HFF-Myc (cell line): ENCODE results near the gene TENM4.

Experiments
- DNase-seq: peaks from one replicate; pipeline ENCODE4 v3.0.0-alpha.2; 2011; ENCODE audit warnings: low read depth; ENCODE audit errors: extremely low read depth
- H3K4me3 ChIP-seq: replicated peaks from 2 replicates; pipeline ENCODE4 v1.5.1; 2011; ENCODE audit warnings: low read depth, mild to moderate bottlenecking, control low read depth, low read length
- CTCF ChIP-seq: IDR thresholded peaks from 2 replicates; pipeline ENCODE4 v1.5.1; 2012; ENCODE audit warnings: mild to moderate bottlenecking, low read depth, low read length, control low read depth; ENCODE audit errors: missing control alignments

The TENM4 gene

GRCh38 chr11:79030448-79030847 lies 410.4 kb downstream of the TENM4 start:
- TF ChIP-seq CTCF: no peak
- no peak for DNase-seq
- H3K4me3 ChIP-seq: no peak overlapping the region

- no peak for TF ChIP-seq CTCF
- DNase-seq: no peak
- no peak overlapping the region for H3K4me3 ChIP-seq
Observed at GRCh38 chr11:79028225-79028624, 412.6 kb downstream of the TENM4 start.

GRCh38 chr11:79026803-79027445 lies 413.9 kb downstream of the TENM4 start:
- TF ChIP-seq CTCF: no peak
- DNase-seq: no peak
- H3K4me3 ChIP-seq: no peak overlapping the region

- H3K4me3 ChIP-seq: no peak overlapping the region
- no peak for TF ChIP-seq CTCF
- no peak for DNase-seq
Observed at GRCh38 chr11:79025622-79026021, 415.2 kb downstream of the TENM4 start.

- H3K4me3 ChIP-seq: no peak overlapping the region
- no peak for DNase-seq
- TF ChIP-seq CTCF: no peak
Observed at GRCh38 chr11:79025097-79025496, 415.7 kb downstream of the TENM4 start.

- no peak for TF ChIP-seq CTCF
- no peak for DNase-seq
- no peak overlapping the region for H3K4me3 ChIP-seq
Observed at GRCh38 chr11:79022265-79022664, 418.6 kb downstream of the TENM4 start.

- DNase-seq: no peak
- no peak overlapping the region for H3K4me3 ChIP-seq
- no peak for TF ChIP-seq CTCF
Observed at GRCh38 chr11:79021601-79022000, 419.2 kb downstream of the TENM4 start.
